ENCODE data around the gene ASPDH. TPM values are rescaled to one million over a fixed set of nuclear protein-coding genes. Genes with fewer than 3 reads are reported as not detected.

ASPDH gene
- total and polyA plus RNA-seq, 7 donors: not detected

DNA sequence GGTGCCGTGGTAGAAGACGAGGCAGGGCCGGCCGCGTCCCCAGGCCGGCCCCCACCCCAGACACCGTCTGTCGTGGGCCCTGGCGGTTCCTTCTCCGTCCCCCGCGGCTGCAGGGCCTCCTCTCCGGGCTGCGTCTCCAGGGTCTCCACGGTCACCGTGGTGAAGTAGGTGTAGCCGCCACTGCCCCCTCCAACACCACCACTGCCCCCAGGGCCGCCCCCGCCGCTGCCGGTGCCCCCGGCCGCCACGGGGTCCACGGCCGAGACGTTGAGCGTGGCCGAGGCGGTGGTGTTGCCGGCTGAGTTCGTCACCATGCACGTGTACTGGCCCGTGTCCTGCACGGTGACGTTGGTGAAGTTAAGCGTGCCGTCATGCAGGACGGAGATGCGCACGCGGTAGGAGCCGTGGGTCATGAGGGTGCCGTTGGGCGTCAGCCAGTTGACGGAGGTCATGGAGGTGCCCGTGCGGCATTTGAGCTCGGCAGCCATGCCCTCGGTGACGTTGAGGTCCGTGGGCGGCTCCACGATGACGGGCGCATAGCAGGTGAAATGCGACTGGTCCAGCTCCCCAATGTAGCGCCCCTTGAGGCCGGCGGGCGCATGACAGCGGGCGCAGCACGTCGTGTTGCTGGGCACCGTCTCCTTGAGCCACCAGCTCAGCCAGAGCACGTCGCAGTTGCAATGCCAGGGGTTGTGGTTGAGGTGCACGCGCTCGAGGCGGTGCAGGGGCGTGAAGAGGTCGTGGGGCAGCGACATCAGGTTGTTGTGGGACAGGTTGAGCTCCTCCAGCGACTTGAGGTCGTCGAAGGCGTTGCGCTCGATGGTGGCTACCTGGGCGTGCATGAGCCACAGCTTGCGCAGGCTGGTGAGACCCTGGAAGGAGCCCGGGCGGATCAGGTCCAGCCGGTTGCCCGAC, 4.6 kb upstream of the ASPDH start:
- TF ChIP-seq, protein P1, sequence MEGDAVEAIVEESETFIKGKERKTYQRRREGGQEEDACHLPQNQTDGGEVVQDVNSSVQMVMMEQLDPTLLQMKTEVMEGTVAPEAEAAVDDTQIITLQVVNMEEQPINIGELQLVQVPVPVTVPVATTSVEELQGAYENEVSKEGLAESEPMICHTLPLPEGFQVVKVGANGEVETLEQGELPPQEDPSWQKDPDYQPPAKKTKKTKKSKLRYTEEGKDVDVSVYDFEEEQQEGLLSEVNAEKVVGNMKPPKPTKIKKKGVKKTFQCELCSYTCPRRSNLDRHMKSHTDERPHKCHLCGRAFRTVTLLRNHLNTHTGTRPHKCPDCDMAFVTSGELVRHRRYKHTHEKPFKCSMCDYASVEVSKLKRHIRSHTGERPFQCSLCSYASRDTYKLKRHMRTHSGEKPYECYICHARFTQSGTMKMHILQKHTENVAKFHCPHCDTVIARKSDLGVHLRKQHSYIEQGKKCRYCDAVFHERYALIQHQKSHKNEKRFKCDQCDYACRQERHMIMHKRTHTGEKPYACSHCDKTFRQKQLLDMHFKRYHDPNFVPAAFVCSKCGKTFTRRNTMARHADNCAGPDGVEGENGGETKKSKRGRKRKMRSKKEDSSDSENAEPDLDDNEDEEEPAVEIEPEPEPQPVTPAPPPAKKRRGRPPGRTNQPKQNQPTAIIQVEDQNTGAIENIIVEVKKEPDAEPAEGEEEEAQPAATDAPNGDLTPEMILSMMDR (IDR thresholded peaks at IDR 0.05): no peak
- Histone ChIP-seq H3K27me3 (ENCODE audit: insufficient read depth in 3 of 3, low read length in 2 of 3) (peaks cover 0 to 23% (median 3%) of the 10 kb centered on the region in 3 donors), H3K27ac (no peak overlapping the region), H3K9me3 (no peaks in the 10 kb centered on the region), H3K4me3 (no peak overlapping the region), H3K4me1 (no peaks in the 10 kb centered on the region), H3K36me3 (ENCODE audit: insufficient read depth in 1 of 2, low read depth in 1 of 2) (no peaks in the 10 kb centered on the region)
- ATAC-seq (no peak), DNase-seq (no peak)
- 93 to 95% (median 94%) methylated on average over 86 to 87 of the region's 87 CpGs for WGBS, 3 donors
- intact Hi-C loops (cut with DNase I): no loop called here

DNA sequence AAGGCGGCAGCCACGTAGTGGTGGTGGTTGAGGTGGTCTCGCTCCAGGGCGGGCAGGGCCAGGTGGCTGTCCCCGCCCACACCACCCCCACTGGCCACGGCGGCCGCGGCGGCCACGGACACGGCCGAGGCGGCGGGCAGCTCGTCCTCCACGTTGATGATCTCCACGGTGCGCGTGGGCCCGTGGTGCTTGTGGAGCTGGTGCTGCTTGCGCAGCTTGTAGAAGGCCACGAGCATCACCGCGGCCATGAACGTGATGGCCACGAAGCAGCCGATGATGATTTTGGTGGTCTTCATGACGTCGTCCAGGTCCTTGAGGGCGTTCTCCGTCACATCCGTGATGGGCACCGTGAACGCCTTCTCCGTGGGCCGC, 4.0 kb upstream of the ASPDH start:
- H3K36me3 ChIP-seq (ENCODE audit: insufficient read depth in 1 of 2, low read depth in 1 of 2): no peaks in the 10 kb centered on the region
- ATAC-seq (no peak), DNase-seq (no peak)
- intact Hi-C loops (cut with DNase I): no loop called here
- peaks cover 0 to 23% (median 3%) of the 10 kb centered on the region in 3 donors for H3K27me3 ChIP-seq (ENCODE audit: insufficient read depth in 3 of 3, low read length in 2 of 3)
- H3K27ac ChIP-seq: no peak overlapping the region
- 95 to 96% (median 95%) methylated on average over 35 to 37 of the region's 37 CpGs for WGBS, 3 donors
- no peaks in the 10 kb centered on the region for H3K4me1 ChIP-seq
- no peak overlapping the region for H3K4me3 ChIP-seq
- no peaks in the 10 kb centered on the region for H3K9me3 ChIP-seq
- TF ChIP-seq, protein P1 (IDR thresholded peaks at IDR 0.05): no peak

DNA sequence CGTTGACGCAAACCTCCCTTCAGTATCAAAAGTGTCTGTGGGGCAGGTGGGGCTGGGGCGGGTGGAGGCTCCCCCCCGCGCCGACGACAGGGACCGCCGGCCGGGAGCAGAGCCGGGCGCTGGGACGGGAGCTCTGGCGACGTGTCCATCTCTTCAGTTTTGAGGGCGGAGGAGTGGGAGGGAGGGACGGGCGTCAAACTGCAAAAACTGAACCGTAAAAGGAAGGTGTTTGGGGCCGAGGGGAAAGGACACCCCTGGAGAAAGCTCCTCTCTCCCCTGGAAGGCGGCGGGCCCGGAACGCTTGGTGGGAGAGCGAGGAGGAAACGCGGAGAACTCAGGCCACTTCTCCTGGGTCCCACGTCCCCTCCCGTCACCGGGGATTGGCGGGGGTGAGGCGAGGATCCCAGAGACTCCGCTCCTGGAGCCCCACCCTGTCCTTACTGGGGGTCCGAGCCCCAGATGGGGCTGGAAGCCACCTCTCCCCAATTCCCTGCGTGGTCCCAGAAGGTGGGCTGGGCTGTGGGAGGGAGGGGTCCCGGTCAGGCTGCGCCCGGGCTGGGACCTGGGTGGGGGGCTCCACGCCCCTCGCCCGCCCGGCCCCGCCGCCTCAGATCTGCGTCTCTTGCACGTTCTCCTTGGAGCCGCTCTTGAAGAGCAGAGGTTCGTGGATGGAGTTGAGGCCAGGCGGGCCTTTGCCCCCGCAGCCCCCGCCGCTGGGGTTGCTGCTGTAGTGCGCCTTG, 3.4 kb upstream of the ASPDH start:
- Histone ChIP-seq H3K27me3 (ENCODE audit: insufficient read depth in 3 of 3, low read length in 2 of 3) (peaks cover 0 to 23% (median 3%) of the 10 kb centered on the region in 3 donors), H3K9me3 (no peaks in the 10 kb centered on the region), H3K36me3 (ENCODE audit: insufficient read depth in 1 of 2, low read depth in 1 of 2) (no peaks in the 10 kb centered on the region), H3K4me1 (no peaks in the 10 kb centered on the region), H3K4me3 (no peak overlapping the region), H3K27ac (no peak overlapping the region)
- 55 to 66% (median 62%) methylated on average over 43 to 53 of the region's 53 CpGs for WGBS, 3 donors
- intact Hi-C loops (cut with DNase I): no loop called here
- ATAC-seq (no peak), DNase-seq (no peak)
- TF ChIP-seq, protein P1 (IDR thresholded peaks at IDR 0.05): no peak

DNA sequence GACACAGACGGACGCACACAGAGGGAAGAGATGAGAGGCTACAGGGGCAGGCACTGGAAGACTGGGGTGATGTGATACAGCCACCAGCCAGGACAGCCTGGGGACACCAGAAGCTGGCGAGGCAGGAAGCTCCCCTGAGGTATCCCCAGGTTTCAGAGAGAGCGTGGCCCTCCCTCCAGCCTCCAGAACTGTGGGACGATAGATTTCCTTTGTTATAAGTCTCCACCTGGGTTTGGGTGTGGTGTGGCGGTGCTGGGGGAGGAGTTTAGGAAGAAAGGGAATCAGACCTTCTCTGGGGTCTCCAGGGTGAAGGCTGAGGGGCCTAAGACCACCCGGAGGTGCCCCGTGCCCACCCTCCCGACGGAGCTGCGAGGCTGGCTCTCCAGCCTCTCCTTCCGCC, 2.7 kb upstream of the ASPDH start:
- DNase-seq (no peak), ATAC-seq (no peak)
- H3K4me1 ChIP-seq: no peaks in the 10 kb centered on the region
- H3K27me3 ChIP-seq (ENCODE audit: insufficient read depth in 3 of 3, low read length in 2 of 3): peaks cover 0 to 23% (median 3%) of the 10 kb centered on the region in 3 donors
- no peaks in the 10 kb centered on the region for H3K9me3 ChIP-seq
- intact Hi-C loops (cut with DNase I): no loop called here
- H3K4me3 ChIP-seq: no peak overlapping the region
- no peaks in the 10 kb centered on the region for H3K36me3 ChIP-seq (ENCODE audit: insufficient read depth in 1 of 2, low read depth in 1 of 2)
- TF ChIP-seq, protein P1 (IDR thresholded peaks at IDR 0.05): no peak
- 42 to 46% (median 44%) methylated on average over 12 of the region's 12 CpGs for WGBS, 3 donors
- H3K27ac ChIP-seq: no peak overlapping the region
